Neural cell (in vitro differentiated cells): ENCODE results near the gene FYN.

Experiments
- EP300 ChIP-seq: fragments of 450-650 bp; conservative IDR thresholded peaks from 2 replicates; pipeline ENCODE4 v1.6.1; 2014; ENCODE audit warnings: antibody characterized with exemption, mild to moderate bottlenecking, moderate library complexity; ENCODE audit not compliant: poor library complexity, severe bottlenecking
- EZH2 ChIP-seq: fragments of 200-600, 300-800 bp; shearing (Covaris generic), sonication (generic); IDR thresholded peaks from 2 replicates; pipeline ENCODE4 v1.6.1; 2014; ENCODE audit warnings: antibody characterized with exemption, low read length, borderline replicate concordance, mild to moderate bottlenecking; ENCODE audit not compliant: insufficient read depth, poor library complexity, severe bottlenecking
- MXI1 ChIP-seq: fragments of 450-650 bp; conservative IDR thresholded peaks from 2 replicates; pipeline ENCODE4 v1.6.1; 2014; ENCODE audit warnings: antibody characterized with exemption, mild to moderate bottlenecking; ENCODE audit not compliant: poor library complexity, severe bottlenecking
- POLR2AphosphoS5 ChIP-seq: IDR thresholded peaks from 2 replicates; pipeline ENCODE4 v1.6.1; 2012
- REST ChIP-seq: IDR thresholded peaks from 2 replicates; pipeline ENCODE4 v1.6.1; 2012; ENCODE audit warnings: borderline replicate concordance
- TF ChIP-seq, protein P1 (sequence below): fragments of 450-650 bp; IDR thresholded peaks from 2 replicates; pipeline ENCODE4 v1.5.1; 2014; ENCODE audit warnings: antibody characterized with exemption, mild to moderate bottlenecking, moderate library complexity; ENCODE audit not compliant: poor library complexity, severe bottlenecking

DNA sequence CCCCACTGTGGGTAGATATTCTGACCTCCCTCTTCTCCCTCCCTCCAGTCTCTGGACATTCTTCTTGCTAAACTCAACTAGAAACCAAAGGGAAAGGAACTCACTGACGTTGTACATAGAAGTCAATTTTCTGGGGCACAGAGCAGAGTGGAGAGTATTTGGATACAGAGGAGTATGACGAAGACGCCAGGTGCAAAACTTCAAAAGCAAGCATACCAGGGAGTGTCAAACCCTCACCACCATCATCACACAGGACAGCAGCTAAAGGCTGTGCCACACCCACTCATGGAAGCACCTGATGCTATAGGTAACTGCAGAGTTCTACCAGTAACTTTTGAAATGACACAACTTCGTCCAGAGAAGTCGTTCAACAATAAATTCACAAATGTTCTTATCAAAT, 64.8 kb downstream of the FYN start:
- TF ChIP-seq, protein P1, sequence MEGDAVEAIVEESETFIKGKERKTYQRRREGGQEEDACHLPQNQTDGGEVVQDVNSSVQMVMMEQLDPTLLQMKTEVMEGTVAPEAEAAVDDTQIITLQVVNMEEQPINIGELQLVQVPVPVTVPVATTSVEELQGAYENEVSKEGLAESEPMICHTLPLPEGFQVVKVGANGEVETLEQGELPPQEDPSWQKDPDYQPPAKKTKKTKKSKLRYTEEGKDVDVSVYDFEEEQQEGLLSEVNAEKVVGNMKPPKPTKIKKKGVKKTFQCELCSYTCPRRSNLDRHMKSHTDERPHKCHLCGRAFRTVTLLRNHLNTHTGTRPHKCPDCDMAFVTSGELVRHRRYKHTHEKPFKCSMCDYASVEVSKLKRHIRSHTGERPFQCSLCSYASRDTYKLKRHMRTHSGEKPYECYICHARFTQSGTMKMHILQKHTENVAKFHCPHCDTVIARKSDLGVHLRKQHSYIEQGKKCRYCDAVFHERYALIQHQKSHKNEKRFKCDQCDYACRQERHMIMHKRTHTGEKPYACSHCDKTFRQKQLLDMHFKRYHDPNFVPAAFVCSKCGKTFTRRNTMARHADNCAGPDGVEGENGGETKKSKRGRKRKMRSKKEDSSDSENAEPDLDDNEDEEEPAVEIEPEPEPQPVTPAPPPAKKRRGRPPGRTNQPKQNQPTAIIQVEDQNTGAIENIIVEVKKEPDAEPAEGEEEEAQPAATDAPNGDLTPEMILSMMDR = no peak
- TF ChIP-seq MXI1 (no peak), REST (no peak), EZH2 (no peak), EP300 (no peak), POLR2AphosphoS5 (no peak)
